GM19455 (cell line): ENCODE results near the gene DNMBP.
"Not testable (repeated sequence)": the region's sequence is repeated elsewhere in the genome, so short reads cannot be mapped to it uniquely, and the experiment has no call there.

Source experiments
- ATAC-seq: cut with Tn5 transposase; IDR thresholded peaks from one replicate; pipeline ENCODE4 v1.9.1; 2021; ENCODE audit not compliant: unreplicated experiment

DNMBP gene

DNA sequence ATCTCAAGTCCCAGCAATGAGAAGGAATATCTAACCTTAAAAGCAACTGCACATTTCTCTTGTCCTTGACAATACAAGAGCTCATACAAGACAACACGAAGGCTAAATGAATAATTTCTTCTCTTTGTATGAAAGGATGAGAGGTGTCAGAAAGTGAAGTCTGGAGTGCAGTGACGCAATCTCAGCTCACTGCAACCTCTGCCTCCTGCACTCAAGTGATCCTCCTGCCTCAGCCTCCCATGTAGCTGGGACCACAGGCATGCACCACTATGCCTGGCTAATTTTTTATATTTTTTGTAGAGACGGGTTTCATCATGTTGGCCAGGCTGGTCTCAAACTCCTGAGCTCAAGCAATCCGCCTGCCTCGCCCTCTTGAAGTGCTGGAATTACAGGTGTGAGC, 24.1 kb downstream of the DNMBP start:
- not testable (repeated sequence) for ATAC-seq

DNA sequence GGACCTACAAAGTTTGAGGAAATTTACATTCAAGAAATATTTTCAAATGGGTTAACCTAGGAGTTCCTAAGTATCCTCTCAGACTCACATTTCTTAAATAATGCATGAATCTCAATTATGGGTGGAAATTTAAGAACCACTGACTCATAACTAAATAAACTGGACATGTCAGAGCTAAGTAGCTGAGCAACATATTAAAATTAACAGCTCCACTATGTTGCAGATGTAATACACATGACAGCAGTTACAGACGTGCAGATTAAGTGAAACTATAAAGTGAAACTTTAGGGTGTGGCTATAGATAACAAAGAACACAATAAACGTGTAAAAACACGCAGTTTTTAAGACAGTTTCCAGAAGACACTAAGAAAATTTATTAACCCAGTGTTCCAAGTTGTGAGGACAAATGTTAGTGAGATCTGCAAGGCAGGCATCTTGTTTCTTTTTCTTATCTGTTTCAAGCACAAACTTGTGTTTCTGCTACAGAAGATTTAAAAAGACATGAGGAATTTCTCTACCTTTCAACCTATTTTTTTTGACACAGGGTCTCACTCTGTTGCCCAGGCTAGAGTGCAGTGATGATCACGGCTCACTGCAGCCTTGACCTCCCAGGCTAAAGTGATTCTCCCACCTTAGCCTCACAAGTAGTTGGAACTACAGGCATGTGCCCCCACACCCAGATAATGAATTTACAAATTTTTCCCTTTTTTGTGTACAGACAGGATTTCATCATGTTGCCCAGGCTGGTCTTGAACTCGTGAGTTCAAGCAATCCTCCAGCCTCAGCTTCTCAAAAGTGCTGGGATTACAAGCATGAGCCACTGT, 25.3 kb downstream of the DNMBP start:
- ATAC-seq = no peak

GRCh38 chr10:99983280-99983988, 26.3 kb downstream of the DNMBP start:
- no peak for ATAC-seq

DNA sequence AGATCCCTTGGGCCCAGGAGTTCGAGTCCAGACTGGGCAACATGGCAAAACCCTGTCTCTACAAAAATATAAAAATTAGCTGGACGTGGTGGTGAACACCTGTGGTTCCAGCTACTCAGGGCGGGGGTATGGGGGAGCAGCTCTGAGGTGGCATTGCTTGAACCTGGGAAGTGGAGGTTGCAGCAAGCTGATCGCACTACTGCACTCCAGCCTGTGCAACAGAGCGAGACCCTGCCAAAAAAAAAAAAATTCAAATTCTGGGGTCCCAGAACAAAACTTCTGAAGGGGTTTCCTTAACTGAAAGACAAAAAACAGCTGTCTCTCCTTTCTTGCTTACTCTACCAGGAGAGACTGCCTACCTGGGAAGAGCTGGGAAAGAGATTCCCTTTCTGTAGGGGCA, 27.0 kb downstream of the DNMBP start:
- ATAC-seq = no peak

GRCh38 chr10:99981581-99982199, 28.1 kb downstream of the DNMBP start:
- ATAC-seq = no peak

GRCh38 chr10:99979066-99979685, 30.6 kb downstream of the DNMBP start:
- ATAC-seq = no peak

GRCh38 chr10:99977916-99978315, 31.8 kb downstream of the DNMBP start:
- no peak for ATAC-seq

DNA sequence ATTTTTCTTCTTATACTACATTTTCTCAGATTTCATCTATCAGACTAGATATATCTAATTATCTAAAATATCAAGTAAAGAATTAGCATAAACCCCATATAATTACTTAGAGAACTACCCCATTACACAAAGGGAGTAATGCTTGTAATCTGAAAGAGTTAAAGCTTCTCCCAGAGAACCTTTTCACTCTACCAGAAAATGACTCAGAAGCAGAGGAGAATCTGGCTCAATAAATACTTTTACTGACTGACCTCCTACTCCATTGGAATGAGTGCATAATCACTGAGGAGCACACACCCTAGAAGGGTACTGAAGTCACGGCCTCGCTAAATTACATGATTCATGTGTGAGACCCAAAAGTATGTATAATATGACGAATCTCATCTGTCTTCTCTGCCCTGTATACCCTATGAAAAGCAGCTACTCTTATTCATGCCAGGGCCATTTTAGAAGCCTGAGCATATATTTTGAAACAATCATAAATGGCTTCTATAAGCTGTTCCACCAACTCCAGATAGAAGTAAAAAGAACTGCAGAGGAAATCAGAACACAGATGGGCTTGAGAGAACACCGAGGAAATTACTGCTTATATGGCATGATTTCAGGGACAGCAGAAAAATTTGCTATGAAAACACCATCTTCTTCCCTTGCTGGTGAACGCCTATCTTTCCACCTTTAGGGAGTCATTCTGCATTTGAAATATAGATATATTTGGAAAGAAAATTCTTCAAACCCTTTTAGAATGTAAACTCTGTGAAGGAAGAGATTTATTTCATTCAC, 32.7 kb downstream of the DNMBP start:
- no peak for ATAC-seq

GRCh38 chr10:99975942-99976809, 33.6 kb downstream of the DNMBP start:
- ATAC-seq = no peak

GRCh38 chr10:99975106-99975829, 34.5 kb downstream of the DNMBP start:
- ATAC-seq = no peak

GRCh38 chr10:99973190-99973589, 36.6 kb downstream of the DNMBP start:
- ATAC-seq = no peak

DNA sequence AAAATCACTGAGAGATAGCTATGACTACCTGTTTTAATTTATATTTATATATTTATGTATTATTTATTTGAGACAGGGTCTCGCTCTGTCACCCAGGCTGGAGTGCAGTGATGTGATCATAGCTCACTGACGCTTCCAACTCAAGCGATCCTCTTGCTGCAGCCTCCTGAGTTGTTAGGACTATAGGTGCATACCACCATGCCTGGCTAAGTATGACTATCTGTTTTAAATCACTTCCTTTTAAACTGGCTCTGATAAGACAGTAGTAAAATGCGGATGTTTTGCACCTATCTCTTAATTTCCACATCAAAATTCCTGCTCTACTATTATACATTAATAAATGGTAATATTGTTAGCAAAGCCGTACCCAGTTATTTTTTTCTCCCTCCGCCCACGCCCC, 41.8 kb downstream of the DNMBP start:
- no peak for ATAC-seq

DNA sequence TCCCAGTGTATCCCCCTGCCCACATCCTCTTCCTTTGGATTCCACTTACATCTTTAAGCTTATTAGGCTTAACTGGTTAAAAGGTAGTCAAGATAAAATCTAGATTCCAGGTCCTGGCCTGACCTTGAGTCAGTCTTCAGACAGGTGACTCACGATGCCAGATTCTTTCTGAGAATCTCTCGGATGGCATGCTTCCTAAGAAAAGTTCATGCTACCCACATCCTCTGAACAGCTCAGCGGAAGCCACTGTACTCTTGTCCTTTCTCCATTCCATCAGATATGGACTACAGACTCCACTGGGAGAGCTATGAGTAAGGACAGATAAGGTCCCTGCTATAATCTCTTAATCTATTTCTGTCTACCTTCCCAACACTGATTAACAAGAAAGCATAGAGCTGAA, 43.4 kb downstream of the DNMBP start:
- ATAC-seq = no peak

DNA sequence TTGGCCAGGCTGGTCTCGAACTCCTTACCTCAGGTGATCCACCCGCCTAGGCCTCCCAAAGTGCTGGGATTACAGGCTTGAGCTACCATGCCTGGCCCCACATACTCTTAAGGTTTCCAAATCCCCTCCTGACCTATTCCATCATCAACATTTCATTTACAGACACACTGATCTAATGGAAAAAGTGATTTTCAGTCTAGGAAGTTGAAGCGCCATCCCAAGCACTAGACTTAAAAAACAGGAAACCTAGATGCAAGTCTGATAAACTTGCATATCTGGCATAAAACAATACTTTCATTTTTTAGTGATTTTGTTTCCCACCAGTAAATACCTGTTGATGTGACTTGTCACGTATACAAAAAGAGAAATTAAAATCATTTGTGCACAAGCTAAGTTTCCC, 44.0 kb downstream of the DNMBP start:
- no peak for ATAC-seq

DNA sequence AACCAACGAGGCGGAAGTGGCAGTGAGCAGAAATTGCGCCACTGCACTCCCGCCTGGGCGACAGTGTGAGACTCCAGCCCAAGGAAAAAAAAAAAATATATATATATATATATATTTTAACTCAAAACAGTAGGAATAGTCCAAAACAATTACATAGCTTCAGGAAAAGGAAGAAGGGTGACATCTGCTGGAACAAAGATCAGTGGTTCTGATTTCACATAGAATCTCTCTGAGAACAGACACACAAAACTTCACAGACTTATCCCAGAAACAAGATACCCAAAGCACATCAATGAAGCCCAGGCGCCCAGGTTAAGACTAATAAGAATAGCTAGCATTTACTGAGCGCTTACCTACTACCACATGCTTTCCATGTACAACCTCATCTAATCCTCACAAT, 45.0 kb downstream of the DNMBP start:
- ATAC-seq = no peak

- ATAC-seq = not testable (repeated sequence)
These were observed 46.1 kb downstream of the DNMBP start for GRCh38 chr10:99963467-99964165.

- ATAC-seq = no peak
These were observed 50.9 kb downstream of the DNMBP start for GRCh38 chr10:99958806-99959205.

GRCh38 chr10:99958302-99958701, 51.4 kb downstream of the DNMBP start:
- no peak for ATAC-seq

DNA sequence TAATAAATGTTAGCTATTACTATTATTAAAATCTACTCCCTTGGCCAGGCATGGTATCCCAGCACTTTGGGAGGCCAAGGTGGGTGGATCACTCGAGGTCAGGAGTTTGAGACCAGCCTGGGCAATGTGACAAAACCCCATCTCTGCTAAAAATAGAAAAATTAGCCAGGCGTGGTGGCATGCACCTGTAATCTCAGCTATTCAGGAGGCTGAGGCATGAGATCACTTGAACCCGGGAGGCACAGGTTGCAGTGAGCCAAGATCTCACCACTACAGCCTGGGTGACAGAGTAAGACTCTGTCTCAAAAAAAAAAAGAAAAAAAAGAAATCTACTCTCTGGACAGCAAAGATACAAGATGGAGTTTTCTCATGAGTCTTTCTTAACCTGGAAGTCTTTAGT, 56.2 kb downstream of the DNMBP start:
- ATAC-seq = not testable (repeated sequence)
